Psoas muscle (tissue), 8 donors: Measurements from ENCODE around the gene ADAM30. TPM values are rescaled to one million over a fixed set of nuclear protein-coding genes. Genes with fewer than 3 reads are reported as not detected.

ENCODE experiments used
- ATAC-seq, 4 donors: fragments of 200-7000 bp; cut with Tn5 transposase; one replicate each; pipeline ENCODE4 v1.9.1; 2020; ENCODE audit warnings: moderate library complexity in 3 of 4, mild to moderate bottlenecking in 2 of 4
- DNase-seq, 2 donors: peaks; one replicate each; pipeline ENCODE4 v3.0.0-alpha.2; 2020
- H3K27ac ChIP-seq: fragments of 200-600 bp; one replicate; pipeline ENCODE4 v1.8.0; 2022
- H3K27me3 ChIP-seq, 3 donors: fragments of 200-600 bp in 1 of 3; one replicate each; pipeline versions ENCODE4 v1.6.1 to v1.8.0; 2013 to 2022; ENCODE audit warnings: low read length in 2 of 3, mild to moderate bottlenecking in 2 of 3, moderate library complexity in 1 of 3; ENCODE audit not compliant: insufficient read depth in 3 of 3
- H3K36me3 ChIP-seq, 2 donors: fragments of 200-600 bp in 1 of 2; one replicate each; pipeline versions ENCODE4 v1.6.1 to v1.8.0; 2013 to 2022; ENCODE audit warnings: low read depth in 1 of 2, mild to moderate bottlenecking in 1 of 2, moderate library complexity in 1 of 2; ENCODE audit not compliant: insufficient read depth in 1 of 2
- H3K4me1 ChIP-seq: fragments of 200-600 bp; one replicate; pipeline ENCODE4 v1.8.0; 2022
- H3K4me3 ChIP-seq: fragments of 200-600 bp; one replicate; pipeline ENCODE4 v1.8.0; 2022; ENCODE audit warnings: mild to moderate bottlenecking
- H3K9me3 ChIP-seq: fragments of 200-600 bp; one replicate; pipeline ENCODE4 v1.8.0; 2022
- WGBS, 3 donors: extraction: QIAGEN DNeasy Blood & Tissue Kit; methylation state at CpG; one replicate each; pipeline versions ENCODE4 v1.1.6 to v1.1.7; 2013; 5-methylcytosine and 5-hydroxymethylcytosine counted together
- intact Hi-C, 2 donors: fragments of 100-400 bp; cut with DNase I; formaldehyde crosslinking; loops; one replicate each; pipeline versions ENCODE4 v1.11.0 to v1.14.2; 2022
- polyA plus RNA-seq, 3 donors: library from polyadenylated mRNA; stranded (reverse); fragments of 200-250 nt; gene quantifications; one replicate each; pipeline ENCODE4 v1.2.3, GENCODE V29; 2013
- total RNA-seq, 4 donors: library from RNA; stranded (reverse); fragmentation: NEBNext Ultra II Directional in 2 of 4; extraction: Animal tissue kit (Norgen Biotek cat#: 25700) in 2 of 4; gene quantifications; one replicate each; pipeline versions ENCODE4 v1.2.1 to v1.2.4, GENCODE V29; 2021 to 2023
- TF ChIP-seq, protein P1 (sequence below): fragments of 200-600 bp; IDR thresholded peaks from one replicate; pipeline ENCODE4 v1.8.0; 2022; ENCODE audit warnings: antibody characterized with exemption
- donor health status: healthy with polysubstance abuse.
- donor health status: DM: no; HTN: no; CAD: no; lungs with moderate emphysema.
- donor health status: Bipolar disorder and iron deficiency.
- donor health status: healthy.
- donor health status: DM: yes; HTN: yes; CAD: no.
- donor health status: DM: no; HTN: no; CAD: no.
- donor health status: DM: no; HTN: no; CAD: no.
- donor health status: DM: yes; HTN: yes; CAD: no.

ADAM30 gene
- total and polyA plus RNA-seq, 7 donors, result not detected

DNA sequence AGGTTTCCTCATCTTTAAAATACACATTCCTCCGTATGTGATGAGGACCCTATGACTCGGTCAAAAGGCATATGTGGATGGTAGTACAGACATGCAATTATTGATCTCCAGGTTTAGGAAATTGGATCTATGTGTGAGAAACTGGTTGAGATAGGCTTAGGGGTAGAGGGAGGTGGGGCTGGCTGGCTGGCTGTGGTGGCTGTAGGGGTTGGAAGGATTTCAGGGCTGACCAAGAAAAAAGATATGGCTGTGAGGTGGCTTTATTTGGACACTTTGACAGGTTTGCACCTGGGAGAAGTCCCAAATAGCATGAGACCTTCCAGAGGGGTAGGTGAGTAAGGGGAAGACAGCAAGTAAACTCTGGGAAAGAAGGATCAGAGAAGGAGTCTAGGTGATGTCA, 39.6 kb upstream of the ADAM30 start:
- H3K4me3 ChIP-seq, result no peak overlapping the region
- peaks cover 12 to 83% of the 10 kb centered on the region in 2 donors for H3K36me3 ChIP-seq
- H3K27me3 ChIP-seq, result no peaks in the 10 kb centered on the region
- no peaks in the 10 kb centered on the region for H3K9me3 ChIP-seq
- TF ChIP-seq, protein P1, sequence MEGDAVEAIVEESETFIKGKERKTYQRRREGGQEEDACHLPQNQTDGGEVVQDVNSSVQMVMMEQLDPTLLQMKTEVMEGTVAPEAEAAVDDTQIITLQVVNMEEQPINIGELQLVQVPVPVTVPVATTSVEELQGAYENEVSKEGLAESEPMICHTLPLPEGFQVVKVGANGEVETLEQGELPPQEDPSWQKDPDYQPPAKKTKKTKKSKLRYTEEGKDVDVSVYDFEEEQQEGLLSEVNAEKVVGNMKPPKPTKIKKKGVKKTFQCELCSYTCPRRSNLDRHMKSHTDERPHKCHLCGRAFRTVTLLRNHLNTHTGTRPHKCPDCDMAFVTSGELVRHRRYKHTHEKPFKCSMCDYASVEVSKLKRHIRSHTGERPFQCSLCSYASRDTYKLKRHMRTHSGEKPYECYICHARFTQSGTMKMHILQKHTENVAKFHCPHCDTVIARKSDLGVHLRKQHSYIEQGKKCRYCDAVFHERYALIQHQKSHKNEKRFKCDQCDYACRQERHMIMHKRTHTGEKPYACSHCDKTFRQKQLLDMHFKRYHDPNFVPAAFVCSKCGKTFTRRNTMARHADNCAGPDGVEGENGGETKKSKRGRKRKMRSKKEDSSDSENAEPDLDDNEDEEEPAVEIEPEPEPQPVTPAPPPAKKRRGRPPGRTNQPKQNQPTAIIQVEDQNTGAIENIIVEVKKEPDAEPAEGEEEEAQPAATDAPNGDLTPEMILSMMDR, result no peak
- DNase-seq (no peak), ATAC-seq (no peak)
- 96 to 97% (median 96%) methylated on average over 2 of the region's 2 CpGs for WGBS, 3 donors
- intact Hi-C loops, result no loop called here
- no peak overlapping the region for H3K27ac ChIP-seq
- no peaks in the 10 kb centered on the region for H3K4me1 ChIP-seq

DNA sequence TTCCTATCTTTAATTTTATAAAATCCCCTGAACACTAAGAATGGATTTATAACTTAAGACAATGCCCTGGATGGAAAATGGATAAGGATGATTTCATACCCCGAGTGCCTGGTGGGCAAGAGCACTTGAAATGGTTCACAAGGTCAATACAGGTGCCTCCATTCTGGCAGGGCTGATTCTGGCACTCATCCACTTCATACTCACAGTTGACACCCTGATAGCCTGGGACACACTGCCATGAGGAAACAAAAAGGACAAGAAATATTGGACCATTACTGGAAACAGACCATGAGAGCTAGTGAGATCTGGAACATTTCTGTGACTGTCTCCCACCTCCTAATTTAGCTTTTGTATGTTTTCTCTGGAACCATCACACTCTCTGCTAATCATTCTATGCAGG, 39.1 kb upstream of the ADAM30 start:
- Histone ChIP-seq H3K9me3 (no peaks in the 10 kb centered on the region), H3K27ac (no peak overlapping the region), H3K4me3 (no peak overlapping the region), H3K36me3 (peaks cover 12 to 83% of the 10 kb centered on the region in 2 donors), H3K4me1 (no peaks in the 10 kb centered on the region), H3K27me3 (no peaks in the 10 kb centered on the region)
- ATAC-seq, result no peak
- TF ChIP-seq, protein P1, result no peak
- no peak for DNase-seq
- intact Hi-C loops, result no loop called here
- WGBS, 3 donors, result 57 to 88% (median 68%) methylated on average over 1 of the region's 1 CpG

DNA sequence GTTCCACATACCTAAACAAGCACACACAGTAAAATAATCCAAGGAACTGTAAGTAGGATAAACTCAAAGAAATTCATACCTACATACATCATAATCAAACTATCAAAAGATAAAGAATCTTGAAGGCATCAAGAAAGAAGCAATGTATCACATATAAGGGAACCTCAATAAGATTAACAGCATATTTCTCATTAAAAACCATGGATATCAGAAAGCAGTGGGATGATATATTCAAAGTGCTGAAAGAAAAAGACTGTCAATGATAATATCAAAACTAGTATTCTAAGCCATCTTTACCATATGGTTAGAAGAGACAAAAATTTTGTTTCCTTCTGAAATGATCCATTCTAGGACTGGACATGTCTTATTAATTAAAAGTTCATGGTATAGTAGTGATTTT, 37.1 kb upstream of the ADAM30 start:
- intact Hi-C loops, result no loop called here
- TF ChIP-seq, protein P1, result no peak
- Histone ChIP-seq H3K4me1 (no peaks in the 10 kb centered on the region), H3K27me3 (no peaks in the 10 kb centered on the region), H3K36me3 (peaks cover 7 to 83% of the 10 kb centered on the region in 2 donors), H3K9me3 (no peaks in the 10 kb centered on the region), H3K4me3 (no peak overlapping the region), H3K27ac (no peak overlapping the region)
- no peak for ATAC-seq
- no peak for DNase-seq

DNA sequence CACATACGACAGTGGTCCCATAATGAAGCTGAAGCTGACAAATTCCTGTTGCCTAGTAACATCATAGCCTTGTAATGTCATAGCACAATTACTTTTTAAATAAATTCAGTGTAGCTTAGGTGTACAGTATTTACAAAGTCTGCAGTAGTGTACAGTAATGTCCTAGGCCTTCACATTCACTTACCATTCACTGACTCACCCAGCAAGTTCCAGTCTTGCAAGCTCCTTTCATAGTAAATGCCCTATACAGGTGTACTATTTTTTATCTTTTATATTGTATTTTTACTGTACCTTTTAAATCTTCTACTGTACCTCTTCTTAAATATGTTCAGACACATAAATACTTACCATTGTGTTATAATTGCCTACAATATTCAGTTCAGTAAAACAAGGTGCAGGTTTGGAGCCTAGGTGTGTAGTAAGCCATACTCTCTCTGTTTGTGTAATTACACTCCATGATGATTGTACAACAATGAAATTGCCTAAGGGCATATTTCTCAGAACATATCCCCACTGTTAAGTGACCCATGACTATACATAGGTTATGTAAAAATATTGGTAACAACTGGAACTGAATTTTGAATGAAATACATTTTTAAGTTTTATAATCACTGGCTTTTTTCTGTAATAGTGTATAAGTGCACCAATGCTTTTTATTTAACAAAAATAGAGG, 33.5 kb upstream of the ADAM30 start:
- H3K27me3 ChIP-seq, result no peaks in the 10 kb centered on the region
- no peak for ATAC-seq
- H3K9me3 ChIP-seq, result no peaks in the 10 kb centered on the region
- WGBS, 3 donors, result 93 to 98% (median 96%) methylated on average over 1 of the region's 1 CpG
- H3K4me1 ChIP-seq, result no peaks in the 10 kb centered on the region
- DNase-seq, result no peak
- H3K27ac ChIP-seq, result no peak overlapping the region
- peaks cover 0 to 81% of the 10 kb centered on the region in 2 donors for H3K36me3 ChIP-seq
- TF ChIP-seq, protein P1, result no peak
- intact Hi-C loops, result no loop called here
- no peak overlapping the region for H3K4me3 ChIP-seq

DNA sequence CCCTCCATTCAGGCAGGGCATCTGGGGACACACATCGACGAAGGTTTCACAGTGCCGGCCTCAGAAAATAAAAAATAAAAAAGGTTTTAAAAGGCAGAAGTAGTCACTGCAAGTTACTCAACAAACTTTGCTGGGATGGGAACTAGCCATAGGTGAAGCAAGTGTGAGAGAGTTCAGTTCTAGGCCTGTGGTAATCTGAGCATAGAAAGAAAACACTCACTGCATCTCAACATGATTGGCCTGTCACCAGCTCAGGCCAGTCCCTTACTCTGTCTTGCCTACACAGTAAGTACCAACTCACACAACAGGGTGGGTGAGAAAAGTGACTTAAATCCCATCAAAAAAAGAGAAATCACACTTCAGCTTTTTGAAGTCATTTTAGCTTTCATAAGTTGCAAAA, 30.2 kb upstream of the ADAM30 start:
- no peak for DNase-seq
- Histone ChIP-seq H3K27ac (no peak overlapping the region), H3K36me3 (peaks cover 10 to 90% of the 10 kb centered on the region in 2 donors)

More for the DNA sequence above, 30.2 kb upstream of the ADAM30 start:
- H3K4me3 ChIP-seq, result no peak overlapping the region
- H3K27me3 ChIP-seq, result no peaks in the 10 kb centered on the region
- WGBS, 3 donors, result 61 to 77% (median 64%) methylated on average over 3 of the region's 3 CpGs
- intact Hi-C loops, result no loop called here
- no peaks in the 10 kb centered on the region for H3K9me3 ChIP-seq
- no peak for ATAC-seq
- H3K4me1 ChIP-seq, result no peaks in the 10 kb centered on the region
- TF ChIP-seq, protein P1, result no peak
